ENCODE data around the gene SRRM5. TPM values are rescaled to one million over a fixed set of nuclear protein-coding genes. Genes with fewer than 3 reads are reported as not detected.

SRRM5 gene
- total RNA-seq, 1 experiment from 2014 or later, result 0.62 TPM

DNA sequence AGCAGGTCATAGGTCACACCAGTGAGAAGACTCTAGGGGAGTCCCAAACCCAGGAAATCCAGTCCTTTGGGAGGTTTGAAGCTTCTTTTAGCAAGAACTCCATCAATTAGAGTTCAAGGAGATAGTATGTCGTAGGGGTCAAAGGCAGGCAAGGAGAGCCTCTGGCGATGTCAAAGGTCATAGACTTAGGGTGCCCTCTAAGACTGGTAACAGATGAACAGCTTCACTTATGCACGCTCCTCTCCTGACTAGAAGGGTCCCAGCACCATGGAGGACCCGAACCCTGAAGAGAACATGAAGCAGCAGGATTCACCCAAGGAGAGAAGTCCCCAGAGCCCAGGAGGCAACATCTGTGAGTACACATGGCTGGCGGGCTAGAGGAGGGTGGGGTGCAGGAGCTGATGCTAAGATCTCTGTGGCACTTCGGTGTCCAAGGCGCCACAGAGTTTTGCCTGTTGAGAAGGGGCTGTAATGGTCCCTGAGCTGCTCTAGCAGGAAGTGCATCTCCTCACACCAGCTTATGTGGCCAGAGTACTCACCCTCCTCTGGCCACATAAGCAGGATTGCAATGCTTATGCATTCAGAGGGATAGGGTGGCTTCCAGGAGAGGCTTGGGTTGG, 14.9 kb upstream of the SRRM5 start:
- no peak for DNase-seq (ENCODE audit: low spot score)
- Histone ChIP-seq H3K9me3 (ENCODE audit: low read depth, low read length, poor library complexity, severe bottlenecking) (no peaks in the 10 kb centered on the region), H3K4me1 (ENCODE audit: insufficient read depth, low read length, poor library complexity, severe bottlenecking) (peaks cover 12% of the 10 kb centered on the region), H3K36me3 (ENCODE audit: insufficient read depth, low read length, poor library complexity, severe bottlenecking) (peaks cover 31% of the 10 kb centered on the region), H3K27me3 (replicated peaks; ENCODE audit: insufficient read depth, low read depth, low read length, poor library complexity) (no peaks in the 10 kb centered on the region), H3K27ac (ENCODE audit: low read depth, low read length, poor library complexity, severe bottlenecking) (peak overlapping the region; percentile 96), H3K4me3 (ENCODE audit: low read depth, low read length, poor library complexity, severe bottlenecking) (peak overlapping the region; percentile 78)
- no TSS peak for BruUV-seq (replicated peaks)
- TF ChIP-seq, protein P1, sequence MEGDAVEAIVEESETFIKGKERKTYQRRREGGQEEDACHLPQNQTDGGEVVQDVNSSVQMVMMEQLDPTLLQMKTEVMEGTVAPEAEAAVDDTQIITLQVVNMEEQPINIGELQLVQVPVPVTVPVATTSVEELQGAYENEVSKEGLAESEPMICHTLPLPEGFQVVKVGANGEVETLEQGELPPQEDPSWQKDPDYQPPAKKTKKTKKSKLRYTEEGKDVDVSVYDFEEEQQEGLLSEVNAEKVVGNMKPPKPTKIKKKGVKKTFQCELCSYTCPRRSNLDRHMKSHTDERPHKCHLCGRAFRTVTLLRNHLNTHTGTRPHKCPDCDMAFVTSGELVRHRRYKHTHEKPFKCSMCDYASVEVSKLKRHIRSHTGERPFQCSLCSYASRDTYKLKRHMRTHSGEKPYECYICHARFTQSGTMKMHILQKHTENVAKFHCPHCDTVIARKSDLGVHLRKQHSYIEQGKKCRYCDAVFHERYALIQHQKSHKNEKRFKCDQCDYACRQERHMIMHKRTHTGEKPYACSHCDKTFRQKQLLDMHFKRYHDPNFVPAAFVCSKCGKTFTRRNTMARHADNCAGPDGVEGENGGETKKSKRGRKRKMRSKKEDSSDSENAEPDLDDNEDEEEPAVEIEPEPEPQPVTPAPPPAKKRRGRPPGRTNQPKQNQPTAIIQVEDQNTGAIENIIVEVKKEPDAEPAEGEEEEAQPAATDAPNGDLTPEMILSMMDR (conservative IDR thresholded peaks at IDR 0.05; ENCODE audit: low read depth, low read length), result no peak
- no peak for TF ChIP-seq EZH2 (IDR thresholded peaks at IDR 0.05; ENCODE audit: borderline replicate concordance, low read depth, low read length, poor library complexity, severe bottlenecking)
- ChIA-PET POLR2A (ENCODE audit: low non-redundant PET) (no interaction called here), CTCF (no interaction called here)
- intact Hi-C loops (cut with micrococcal nuclease; ENCODE audit: unreplicated experiment), result loop anchor here (1.0 to 5.0 kb wide), 5 partner anchors 22 to 150 kb away; partner anchors contain the start of genes PINLYP, XRCC1, ZNF428 and ZNF575

DNA sequence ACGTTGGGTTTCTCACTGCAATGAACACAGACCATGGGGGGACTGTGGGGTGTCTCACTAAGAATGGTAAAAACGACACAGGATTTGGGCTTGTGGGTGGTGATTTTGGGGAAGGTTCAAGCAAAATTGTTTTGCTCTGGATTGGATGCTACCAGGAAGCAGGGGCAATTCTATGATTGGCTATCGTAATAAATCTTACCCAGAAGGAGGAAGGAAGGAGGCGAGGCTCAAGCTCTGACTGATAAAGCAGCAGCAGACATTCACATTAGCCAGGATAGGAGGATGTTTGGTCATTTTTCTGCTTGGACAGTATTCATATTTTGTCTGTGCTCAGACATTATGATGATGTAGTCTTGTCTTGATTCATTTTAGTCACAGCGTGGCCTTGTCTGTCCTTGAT, 14.0 kb upstream of the SRRM5 start:
- intact Hi-C loops (cut with micrococcal nuclease; ENCODE audit: unreplicated experiment), result loop anchor here (2.0 to 5.0 kb wide), 2 partner anchors 65 to 151 kb away; partner anchors contain the start of gene ZNF575
- ChIA-PET CTCF (no interaction called here), POLR2A (ENCODE audit: low non-redundant PET) (no interaction called here)
- Histone ChIP-seq H3K4me1 (ENCODE audit: insufficient read depth, low read length, poor library complexity, severe bottlenecking) (peaks cover 12% of the 10 kb centered on the region), H3K27me3 (replicated peaks; ENCODE audit: insufficient read depth, low read depth, low read length, poor library complexity) (no peaks in the 10 kb centered on the region), H3K4me3 (ENCODE audit: low read depth, low read length, poor library complexity, severe bottlenecking) (peak overlapping the region; percentile 78), H3K36me3 (ENCODE audit: insufficient read depth, low read length, poor library complexity, severe bottlenecking) (peaks cover 28% of the 10 kb centered on the region), H3K27ac (ENCODE audit: low read depth, low read length, poor library complexity, severe bottlenecking) (peak overlapping the region; percentile 96), H3K9me3 (ENCODE audit: low read depth, low read length, poor library complexity, severe bottlenecking) (no peaks in the 10 kb centered on the region)
- BruUV-seq (replicated peaks), result no TSS peak
- no peak for DNase-seq (ENCODE audit: low spot score)
- no peak for TF ChIP-seq EZH2 (IDR thresholded peaks at IDR 0.05; ENCODE audit: borderline replicate concordance, low read depth, low read length, poor library complexity, severe bottlenecking)
- TF ChIP-seq, protein P1 (conservative IDR thresholded peaks at IDR 0.05; ENCODE audit: low read depth, low read length), result no peak

DNA sequence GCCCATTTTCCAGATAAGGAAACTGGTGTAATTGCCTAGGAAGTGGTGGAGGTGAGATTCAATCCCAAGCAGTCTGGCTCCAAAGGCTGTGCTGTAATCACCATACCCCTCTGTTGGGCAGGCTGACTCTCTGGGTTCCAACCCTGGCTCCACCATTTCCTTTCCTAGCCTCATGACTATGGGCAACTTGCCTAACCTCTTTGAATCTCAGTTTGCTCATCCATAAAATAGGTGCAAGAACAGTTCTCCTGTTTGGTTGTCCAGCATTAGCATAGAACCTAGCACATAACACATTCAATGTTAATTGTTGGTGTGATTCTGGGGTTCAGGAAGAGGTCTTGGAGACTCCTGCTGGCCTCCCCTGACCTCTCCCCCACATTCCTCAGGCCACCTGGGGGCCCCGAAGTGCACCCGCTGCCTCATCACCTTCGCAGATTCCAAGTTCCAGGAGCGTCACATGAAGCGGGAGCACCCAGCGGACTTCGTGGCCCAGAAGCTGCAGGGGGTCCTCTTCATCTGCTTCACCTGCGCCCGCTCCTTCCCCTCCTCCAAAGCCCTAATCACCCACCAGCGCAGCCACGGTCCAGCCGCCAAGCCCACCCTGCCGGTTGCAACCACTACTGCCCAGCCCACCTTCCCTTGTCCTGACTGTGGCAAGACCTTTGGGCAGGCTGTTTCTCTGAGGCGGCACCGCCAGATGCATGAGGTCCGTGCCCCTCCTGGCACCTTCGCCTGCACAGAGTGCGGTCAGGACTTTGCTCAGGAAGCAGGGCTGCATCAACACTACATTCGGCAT, 13.2 kb upstream of the SRRM5 start:
- no peak for DNase-seq (ENCODE audit: low spot score)
- no peaks in the 10 kb centered on the region for H3K27me3 ChIP-seq (replicated peaks; ENCODE audit: insufficient read depth, low read depth, low read length, poor library complexity)
- no peak overlapping the region for H3K27ac ChIP-seq (ENCODE audit: low read depth, low read length, poor library complexity, severe bottlenecking)
- no peak overlapping the region for H3K4me3 ChIP-seq (ENCODE audit: low read depth, low read length, poor library complexity, severe bottlenecking)
- CTCF ChIA-PET, result no interaction called here
- no TSS peak for BruUV-seq (replicated peaks)
- no peaks in the 10 kb centered on the region for H3K9me3 ChIP-seq (ENCODE audit: low read depth, low read length, poor library complexity, severe bottlenecking)
- POLR2A ChIA-PET (ENCODE audit: low non-redundant PET), result no interaction called here
- TF ChIP-seq, protein P1 (conservative IDR thresholded peaks at IDR 0.05; ENCODE audit: low read depth, low read length), result no peak
- TF ChIP-seq EZH2 (IDR thresholded peaks at IDR 0.05; ENCODE audit: borderline replicate concordance, low read depth, low read length, poor library complexity, severe bottlenecking), result no peak
- H3K36me3 ChIP-seq (ENCODE audit: insufficient read depth, low read length, poor library complexity, severe bottlenecking), result peaks cover 24% of the 10 kb centered on the region
- H3K4me1 ChIP-seq (ENCODE audit: insufficient read depth, low read length, poor library complexity, severe bottlenecking), result peaks cover 12% of the 10 kb centered on the region
- intact Hi-C loops (cut with micrococcal nuclease; ENCODE audit: unreplicated experiment), result loop anchor here (5.0 kb wide), 1 partner anchor 151 kb away; no protein-coding TSS in a partner anchor
